H7 (cell line): ENCODE data around the gene USP6. TPM values are rescaled to one million over a fixed set of nuclear protein-coding genes. Genes with fewer than 3 reads are reported as not detected.
"Not testable (repeated sequence)": the region's sequence is repeated elsewhere in the genome, so short reads cannot be mapped to it uniquely, and the experiment has no call there.

Experiments
- DNase-seq: peaks from one replicate; pipeline ENCODE4 v3.0.0; 2012
- H3K27me3 ChIP-seq: 2 replicates; pipeline ENCODE4 v1.6.0; 2011; ENCODE audit warnings: mild to moderate bottlenecking, low read length; ENCODE audit not compliant: control insufficient read depth, insufficient read depth
- H3K36me3 ChIP-seq: replicated peaks from 2 replicates; pipeline ENCODE4 v1.5.1; 2011; ENCODE audit warnings: low read length; ENCODE audit not compliant: control insufficient read depth, insufficient read depth
- H3K4me3 ChIP-seq: 2 replicates; pipeline ENCODE4 v1.5.1; 2011; ENCODE audit warnings: low read depth, mild to moderate bottlenecking, control low read depth, low read length, moderate library complexity; ENCODE audit not compliant: insufficient read depth
- total RNA-seq: library from RNA; depleted of rRNA; stranded (reverse); fragments of >200 nt; shearing (Covaris generic); gene quantifications from 2 replicates; pipeline ENCODE4 v1.2.3, GENCODE V29; 2014

USP6 gene
- total RNA-seq, 1 experiment from 2014 or later: 0.03 TPM

- DNase-seq: no peak
Measured at GRCh38 chr17:5110816-5111215, 5.0 kb upstream of the USP6 start.

GRCh38 chr17:5111402-5112204, 4.2 kb upstream of the USP6 start, which contains the start of gene ZNF232:
Gene ZNF232, minus strand, starts transcription at chr17:5111878. Its CDS starts 56 bp downstream, at chr17:5111822.
- peak; percentile 98 for DNase-seq
- Histone ChIP-seq H3K27me3 (no peaks in the 10 kb centered on the region), H3K4me3 (peak within 1 kb of the TSS; percentile 93), H3K36me3 (peaks cover 20% of the 10 kb centered on the region)

More at GRCh38 chr17:5110816-5111215, 5.0 kb upstream of the USP6 start:
- peak overlapping the region; percentile 93 for H3K4me3 ChIP-seq
- H3K36me3 ChIP-seq: peaks cover 27% of the 10 kb centered on the region
- H3K27me3 ChIP-seq: no peaks in the 10 kb centered on the region

- no peak for DNase-seq
- Histone ChIP-seq H3K4me3 (no peak overlapping the region), H3K27me3 (peaks cover 11% of the 10 kb centered on the region), H3K36me3 (no peaks in the 10 kb centered on the region)
Measured at GRCh38 chr17:5118219-5118618, 2.4 kb downstream of the USP6 start.

GRCh38 chr17:5120036-5120435, 4.2 kb downstream of the USP6 start:
- no peak overlapping the region for H3K4me3 ChIP-seq
- DNase-seq: no peak
- H3K36me3 ChIP-seq: no peaks in the 10 kb centered on the region
- peaks cover 15% of the 10 kb centered on the region for H3K27me3 ChIP-seq

- not testable (repeated sequence) for DNase-seq, H3K4me3 ChIP-seq, H3K36me3 ChIP-seq
- peaks cover 15% of the 10 kb centered on the region for H3K27me3 ChIP-seq
Measured at GRCh38 chr17:5120436-5121185, 4.8 kb downstream of the USP6 start.

- no peak for DNase-seq
- Histone ChIP-seq H3K36me3 (no peaks in the 10 kb centered on the region), H3K27me3 (peaks cover 15% of the 10 kb centered on the region), H3K4me3 (no peak overlapping the region)
Measured at GRCh38 chr17:5121186-5121841, 5.5 kb downstream of the USP6 start.

GRCh38 chr17:5122056-5122455, 6.2 kb downstream of the USP6 start:
- not testable (repeated sequence) for DNase-seq, H3K36me3 ChIP-seq
- peak overlapping the region; percentile 63; the same call in 1 of the 2 replicates for H3K4me3 ChIP-seq
- H3K27me3 ChIP-seq: peaks cover 15% of the 10 kb centered on the region

GRCh38 chr17:5122586-5123342, 6.9 kb downstream of the USP6 start:
- peak; percentile 86 for DNase-seq
- Histone ChIP-seq H3K4me3 (peak overlapping the region; percentile 63), H3K36me3 (no peaks in the 10 kb centered on the region), H3K27me3 (peaks cover 15% of the 10 kb centered on the region)

GRCh38 chr17:5123343-5124124, 7.7 kb downstream of the USP6 start:
- no peak for DNase-seq
- Histone ChIP-seq H3K27me3 (peaks cover 15% of the 10 kb centered on the region), H3K4me3 (peak overlapping the region; percentile 63; the same call in 1 of the 2 replicates), H3K36me3 (no peaks in the 10 kb centered on the region)

GRCh38 chr17:5124125-5124760, 8.4 kb downstream of the USP6 start:
- DNase-seq, H3K4me3 ChIP-seq, H3K36me3 ChIP-seq: not testable (repeated sequence)
- peaks cover 13% of the 10 kb centered on the region for H3K27me3 ChIP-seq

GRCh38 chr17:5124896-5125295, 9.1 kb downstream of the USP6 start:
- H3K36me3 ChIP-seq, H3K4me3 ChIP-seq, DNase-seq: not testable (repeated sequence)
- H3K27me3 ChIP-seq: peaks cover 13% of the 10 kb centered on the region

GRCh38 chr17:5126719-5127488, 11.1 kb downstream of the USP6 start:
- Histone ChIP-seq H3K27me3 (peaks cover 13% of the 10 kb centered on the region), H3K36me3 (no peaks in the 10 kb centered on the region), H3K4me3 (no peak overlapping the region)
- DNase-seq: no peak
